ELF-1 (cell line): Measurements from ENCODE around the gene UST.

Experiments
- DNase-seq: peaks from one replicate; pipeline ENCODE4 v3.0.0-alpha.2; 2016; ENCODE audit warnings: low read depth, low spot score

Gene UST

GRCh38 chr6:148746363-148747144, at the start of gene UST:
UST (plus strand) TSS chr6:148747030; CDS start chr6:148747431, 401 bp downstream.
- DNase-seq = peak; percentile 93

- no peak for DNase-seq
Measured at GRCh38 chr6:148697895-148698440, 48.9 kb upstream of the UST start.

- no peak for DNase-seq
Measured at GRCh38 chr6:148698671-148699180, 48.1 kb upstream of the UST start.

- DNase-seq = no peak
Measured at GRCh38 chr6:148700047-148700715, 46.6 kb upstream of the UST start.

DNA sequence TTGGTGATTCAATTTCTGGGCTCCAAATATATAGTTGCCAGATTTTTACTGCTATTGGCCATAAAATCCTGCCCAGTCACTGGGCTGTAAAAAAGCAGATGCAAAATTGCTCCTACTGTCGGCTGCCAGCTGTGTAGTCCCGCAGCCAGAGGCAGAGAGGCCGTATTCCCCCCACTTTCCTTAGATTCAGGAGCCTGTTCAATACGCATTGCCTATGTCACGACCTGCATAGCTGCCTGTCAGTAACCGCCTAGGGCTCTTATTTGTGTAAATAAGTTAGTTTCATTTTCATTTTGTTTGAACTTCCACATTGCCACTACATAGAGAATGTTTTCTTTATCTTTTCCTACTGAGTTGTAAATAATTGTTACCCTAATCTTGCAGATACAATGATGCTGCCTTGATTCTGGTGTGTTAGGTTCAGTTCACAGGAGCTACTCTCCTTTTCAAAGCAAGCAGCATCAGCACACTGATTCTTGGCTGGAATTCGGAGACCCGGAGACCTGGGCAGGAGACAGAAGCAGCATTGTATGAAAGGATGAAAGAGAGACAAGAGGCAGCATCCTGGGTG, 46.0 kb upstream of the UST start:
- peak; percentile 37 for DNase-seq

GRCh38 chr6:148701375-148701774, 45.5 kb upstream of the UST start:
- DNase-seq = no peak

DNA sequence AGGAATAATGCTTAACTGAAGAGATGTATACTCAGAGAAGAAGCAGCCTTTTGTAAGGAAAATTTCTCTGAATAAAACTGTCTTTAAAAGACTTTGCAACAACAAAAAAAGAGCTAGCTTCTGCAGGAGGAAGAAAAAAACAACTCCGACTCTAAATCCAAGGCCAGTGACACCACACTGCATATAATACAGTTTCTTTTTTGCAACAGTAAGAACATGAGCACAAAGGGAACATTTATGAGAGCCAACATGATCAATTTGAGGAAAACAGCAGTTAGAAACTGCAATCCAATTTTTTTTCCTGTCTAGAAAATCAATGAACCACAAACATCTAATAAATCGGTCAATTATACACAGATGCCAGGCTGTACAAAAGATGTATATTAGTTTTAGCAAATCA, 42.9 kb upstream of the UST start:
- no peak for DNase-seq

- DNase-seq = no peak
Measured at GRCh38 chr6:148704400-148705246, 42.2 kb upstream of the UST start.

- no peak for DNase-seq
Measured at GRCh38 chr6:148708707-148709106, 38.1 kb upstream of the UST start.

DNA sequence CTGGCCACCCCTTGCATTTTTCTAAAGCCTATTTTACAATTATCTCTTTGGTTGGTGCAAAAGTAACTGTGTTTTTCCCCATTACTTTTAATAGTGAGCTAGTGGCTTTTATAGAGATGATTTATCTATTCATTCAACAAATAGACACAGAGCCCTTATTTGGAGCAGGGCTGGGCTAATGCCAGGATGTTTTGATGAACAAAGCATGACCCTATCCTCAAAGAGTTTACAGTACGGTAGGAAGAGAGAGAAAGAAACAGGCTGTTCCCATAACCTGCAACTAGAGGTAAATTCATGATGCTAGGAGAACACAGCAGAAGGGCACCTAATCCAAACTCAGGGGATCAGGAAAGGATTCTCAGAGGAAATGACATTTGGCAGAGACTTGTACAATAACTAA, 37.3 kb upstream of the UST start:
- DNase-seq = no peak

- DNase-seq = no peak
Measured at GRCh38 chr6:148711833-148712654, 34.8 kb upstream of the UST start.

GRCh38 chr6:148713033-148713738, 33.6 kb upstream of the UST start:
- no peak for DNase-seq

DNA sequence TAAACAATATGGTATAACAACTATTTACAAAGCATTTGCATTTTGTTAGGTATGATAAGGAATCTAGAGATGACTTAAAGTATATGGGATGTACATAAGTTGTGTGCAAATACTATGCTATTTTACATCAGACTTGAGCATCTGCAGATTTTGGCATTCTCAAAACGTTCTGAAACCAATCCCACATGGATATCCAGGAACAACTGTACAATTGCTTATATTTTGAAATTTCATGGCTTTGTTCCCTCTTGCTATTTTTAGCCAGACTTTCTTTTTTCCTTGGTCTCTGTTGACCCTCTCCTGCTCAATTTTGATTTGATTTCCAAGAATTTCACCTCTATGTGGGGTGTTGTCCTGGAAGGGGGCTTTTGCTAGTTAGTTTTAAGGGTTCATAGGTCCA, 32.9 kb upstream of the UST start:
- no peak for DNase-seq

GRCh38 chr6:148716811-148717210, 30.0 kb upstream of the UST start:
- DNase-seq = no peak

- DNase-seq = no peak
Measured at GRCh38 chr6:148720406-148720805, 26.4 kb upstream of the UST start.

DNA sequence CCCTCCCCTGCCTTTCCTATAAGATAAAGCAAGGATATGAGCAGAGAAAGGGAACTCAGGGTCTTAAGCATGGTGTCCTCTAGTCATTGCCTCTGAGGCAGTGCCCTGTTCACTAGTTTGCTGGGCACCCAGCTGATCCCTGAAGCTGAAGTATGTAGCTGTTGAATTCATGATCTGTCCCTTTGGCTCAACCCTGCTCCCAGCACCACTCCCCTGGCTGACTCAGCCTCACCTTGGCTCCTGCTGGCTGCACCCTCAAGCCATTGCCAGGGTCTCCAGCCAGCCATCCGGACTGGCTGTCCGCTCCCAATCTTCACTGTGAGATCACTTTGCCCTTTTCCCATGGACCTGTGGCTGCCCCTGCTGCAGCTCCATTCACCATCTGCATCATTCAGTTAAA, 25.9 kb upstream of the UST start:
- DNase-seq = no peak

DNA sequence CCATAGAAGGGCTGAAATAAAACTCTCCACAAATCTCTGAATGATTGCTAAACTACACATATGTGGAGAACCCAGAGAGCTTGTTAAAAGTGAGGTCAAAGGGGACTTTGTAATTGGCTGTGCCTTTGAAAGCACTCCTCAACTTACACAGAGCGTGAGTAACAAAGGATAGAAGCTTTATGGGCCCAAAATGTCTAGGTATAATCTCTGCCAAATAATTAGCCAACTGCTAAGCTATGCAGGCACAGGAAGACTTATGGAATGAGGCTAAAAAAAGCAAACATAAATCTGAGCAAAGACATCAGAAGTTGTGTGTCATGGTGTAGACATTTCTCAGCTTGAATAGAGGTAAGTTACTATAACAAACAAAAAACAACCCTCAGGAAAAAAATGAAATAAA, 23.3 kb upstream of the UST start:
- DNase-seq = no peak

DNA sequence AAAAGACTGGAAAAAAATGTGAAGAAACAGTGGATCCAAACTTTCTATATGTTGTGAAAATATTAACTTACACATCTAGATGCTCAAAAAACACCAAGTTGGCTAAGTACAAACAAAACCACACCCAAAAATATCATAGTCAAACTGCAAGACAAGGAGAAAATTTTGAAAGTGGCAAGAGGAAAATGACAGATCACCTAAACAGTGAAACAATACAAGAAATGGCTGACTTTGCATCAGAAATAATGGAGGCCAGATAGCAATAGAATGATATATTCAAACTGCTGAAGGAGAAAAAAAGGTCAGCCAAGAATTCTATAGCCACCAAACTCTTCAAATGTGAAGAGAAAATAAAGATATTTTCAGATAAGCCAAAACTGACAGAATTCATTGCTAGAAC, 22.4 kb upstream of the UST start:
- DNase-seq = no peak

- DNase-seq = no peak
Measured at GRCh38 chr6:148727104-148727503, 19.7 kb upstream of the UST start.

DNA sequence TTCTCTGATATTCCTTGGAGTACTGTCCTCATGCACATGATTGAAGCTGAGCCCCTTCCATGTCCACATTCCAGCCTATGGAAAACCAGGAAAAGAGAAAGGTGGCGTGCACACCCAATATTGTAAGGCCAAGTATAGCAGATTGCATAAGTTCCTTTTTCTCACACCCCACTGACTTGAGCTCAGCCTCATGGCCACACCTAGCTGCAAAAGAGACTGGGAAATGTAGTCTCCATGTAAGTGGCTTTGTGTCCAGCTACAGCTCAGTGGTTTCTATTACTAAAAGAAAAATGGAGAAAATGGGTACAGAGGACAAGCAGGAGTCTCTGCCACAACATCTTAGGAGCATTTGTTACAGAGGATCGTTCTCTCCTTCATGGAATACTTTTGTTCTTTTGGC, 10.8 kb upstream of the UST start:
- DNase-seq = no peak
